Measurements from ENCODE around the gene TPM1.
"Not testable (repeated sequence)": the region's sequence is repeated elsewhere in the genome, so short reads cannot be mapped to it uniquely, and the experiment has no call there.

TPM1 gene

DNA sequence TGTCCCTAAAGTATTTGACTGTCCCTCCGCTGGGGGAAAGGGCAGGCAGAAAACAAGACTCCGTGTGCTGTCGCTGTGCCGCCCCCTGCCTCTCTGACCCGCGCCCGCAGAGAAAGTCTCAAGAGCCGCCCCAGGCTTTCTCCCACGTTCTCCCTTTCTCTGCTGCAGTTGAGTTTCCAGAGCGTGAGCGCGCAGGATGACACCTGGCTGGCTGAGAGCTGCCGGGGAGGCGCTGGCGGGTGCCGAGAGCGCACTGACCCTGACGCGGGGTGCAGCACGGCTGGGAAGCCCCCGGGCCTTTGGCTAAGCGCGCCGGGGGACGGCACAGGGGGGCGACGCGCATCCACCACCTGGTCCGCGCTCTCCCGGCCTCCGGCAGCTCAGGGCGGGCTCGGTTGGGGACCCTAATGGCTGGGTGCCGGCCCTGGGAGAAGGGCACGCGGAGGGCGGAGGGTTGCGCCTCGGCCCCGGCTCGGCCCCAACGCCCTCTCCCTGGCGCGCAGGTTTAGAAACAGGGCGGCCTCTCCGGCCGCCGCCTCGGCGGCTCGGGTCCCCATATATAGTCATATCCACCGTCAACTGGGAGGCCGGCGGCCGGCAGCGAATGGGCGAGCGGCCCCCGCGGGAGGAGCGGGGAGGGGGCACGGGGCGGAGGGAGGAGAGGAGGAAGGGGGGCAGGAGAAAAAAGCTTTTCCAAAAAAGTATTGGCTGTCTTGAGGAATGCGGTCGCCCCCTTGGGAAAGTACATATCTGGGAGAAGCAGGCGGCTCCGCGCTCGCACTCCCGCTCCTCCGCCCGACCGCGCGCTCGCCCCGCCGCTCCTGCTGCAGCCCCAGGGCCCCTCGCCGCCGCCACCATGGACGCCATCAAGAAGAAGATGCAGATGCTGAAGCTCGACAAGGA lies at the start of gene TPM1:
Gene TPM1 (plus strand): TSS at position 774 of the 903 bp plus-strand sequence. CDS start 83 bp downstream, at position 857.
- DNase-seq, result no peak

DNA sequence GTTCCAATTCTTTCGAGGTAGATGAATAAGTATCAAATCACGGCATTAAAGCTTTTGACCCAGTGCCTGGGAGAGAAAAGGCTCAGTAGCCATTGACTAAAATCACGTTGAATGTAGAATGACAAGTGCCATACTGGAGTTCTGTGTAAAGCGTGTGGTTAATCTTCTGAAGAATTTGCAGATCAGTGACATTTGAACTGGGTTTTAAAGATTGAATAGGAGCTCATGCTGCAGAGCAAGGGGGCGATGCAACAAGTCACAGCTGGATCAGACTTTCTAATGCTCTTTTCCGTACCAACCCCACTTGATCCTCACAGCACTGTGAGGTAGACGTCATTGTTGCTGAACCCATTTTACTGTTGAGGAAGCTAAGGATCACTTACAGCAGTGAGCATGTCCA lies 49.5 kb upstream of the TPM1 start:
- DNase-seq, result no peak

DNA sequence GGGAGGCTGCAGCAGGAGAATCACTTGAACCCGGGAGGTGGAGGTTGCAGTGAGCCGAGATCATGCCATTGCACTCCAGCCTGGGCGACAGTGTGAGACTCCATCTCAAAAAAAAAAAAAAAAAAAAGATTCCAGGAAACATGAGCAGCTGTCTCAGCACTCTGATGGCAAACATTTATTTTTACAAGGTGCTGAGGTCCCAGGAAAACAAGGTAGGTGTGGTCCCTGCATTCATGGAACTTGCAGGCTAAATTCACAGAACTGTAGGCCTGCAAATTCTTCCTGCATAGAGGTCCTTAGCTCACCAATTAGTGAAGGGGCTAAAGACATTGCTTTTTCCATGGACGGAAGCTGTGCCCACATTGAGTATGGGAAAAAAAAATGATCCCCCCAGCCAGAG lies 48.9 kb upstream of the TPM1 start:
- not testable (repeated sequence) for DNase-seq

DNA sequence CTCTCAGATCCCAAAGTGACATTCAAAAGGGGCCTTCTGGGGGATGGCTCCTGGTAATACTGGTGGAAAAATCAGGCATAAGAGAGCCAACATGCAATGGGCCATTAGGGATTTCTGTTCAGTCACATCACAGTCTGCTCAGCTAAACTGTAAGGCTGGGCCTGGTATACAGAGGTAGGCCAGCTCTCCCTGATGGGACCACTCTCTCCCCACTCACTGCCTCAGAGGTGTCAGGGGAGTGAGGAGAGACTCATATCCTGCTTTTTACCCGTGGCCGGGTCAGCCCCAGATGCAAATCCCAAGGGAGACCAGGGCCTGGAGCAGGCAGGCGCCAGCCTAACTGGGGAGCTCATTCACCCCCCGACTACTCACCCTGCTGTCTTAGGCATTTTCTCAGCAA lies 48.1 kb upstream of the TPM1 start:
- DNase-seq, result no peak

DNA sequence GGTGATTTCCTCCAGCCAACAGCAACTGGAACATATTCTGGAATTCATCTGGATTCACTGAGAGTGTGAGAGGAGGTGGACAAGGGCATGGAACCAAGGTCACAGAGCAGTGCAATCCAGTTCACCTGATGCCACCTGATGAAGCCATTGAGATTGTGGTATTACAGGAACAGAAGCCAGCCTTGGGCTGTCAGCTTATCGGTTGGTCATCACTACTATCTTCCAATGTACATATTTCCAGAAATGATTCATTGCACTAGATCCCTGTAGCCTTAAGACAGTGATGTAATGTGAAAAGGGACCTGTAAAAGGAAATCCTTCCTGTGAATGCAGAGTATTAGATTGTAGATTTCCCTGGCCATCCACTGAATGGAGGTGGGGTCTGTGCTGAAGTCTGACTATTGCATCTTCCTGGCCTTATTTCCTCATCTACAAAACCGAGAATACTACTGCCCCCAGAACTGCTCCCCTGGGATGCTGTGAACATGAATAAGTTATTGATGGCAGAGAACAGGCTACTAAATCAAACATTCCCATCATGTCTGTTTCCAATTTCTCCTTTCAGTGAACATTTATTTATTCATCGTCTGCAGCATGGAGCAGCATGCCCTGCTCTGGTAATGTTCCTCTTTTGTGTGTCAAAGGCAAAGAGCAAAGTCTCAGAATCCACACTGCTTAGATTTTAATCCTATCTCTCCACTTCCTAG lies 47.4 kb upstream of the TPM1 start:
- no peak for DNase-seq

DNA sequence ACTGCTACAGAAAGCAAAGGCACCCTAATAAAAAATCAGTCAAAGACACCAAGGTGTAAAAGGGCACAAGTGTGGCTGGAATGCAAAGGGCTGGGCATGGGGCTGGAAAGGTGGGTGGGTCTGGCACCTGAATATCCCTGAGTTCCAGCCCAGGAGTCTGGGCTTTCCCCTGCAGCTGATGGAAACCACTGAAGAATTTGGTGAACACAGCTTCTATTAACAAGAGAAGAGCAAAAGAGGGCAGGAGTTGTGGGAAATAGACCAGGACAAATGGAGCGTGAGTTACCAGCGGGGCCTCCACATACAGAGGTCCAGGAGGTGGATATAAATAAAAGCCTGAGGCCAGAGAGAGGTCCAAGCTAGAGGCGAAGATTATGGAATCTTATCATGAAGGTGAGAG lies 45.1 kb upstream of the TPM1 start:
- no peak for DNase-seq

DNA sequence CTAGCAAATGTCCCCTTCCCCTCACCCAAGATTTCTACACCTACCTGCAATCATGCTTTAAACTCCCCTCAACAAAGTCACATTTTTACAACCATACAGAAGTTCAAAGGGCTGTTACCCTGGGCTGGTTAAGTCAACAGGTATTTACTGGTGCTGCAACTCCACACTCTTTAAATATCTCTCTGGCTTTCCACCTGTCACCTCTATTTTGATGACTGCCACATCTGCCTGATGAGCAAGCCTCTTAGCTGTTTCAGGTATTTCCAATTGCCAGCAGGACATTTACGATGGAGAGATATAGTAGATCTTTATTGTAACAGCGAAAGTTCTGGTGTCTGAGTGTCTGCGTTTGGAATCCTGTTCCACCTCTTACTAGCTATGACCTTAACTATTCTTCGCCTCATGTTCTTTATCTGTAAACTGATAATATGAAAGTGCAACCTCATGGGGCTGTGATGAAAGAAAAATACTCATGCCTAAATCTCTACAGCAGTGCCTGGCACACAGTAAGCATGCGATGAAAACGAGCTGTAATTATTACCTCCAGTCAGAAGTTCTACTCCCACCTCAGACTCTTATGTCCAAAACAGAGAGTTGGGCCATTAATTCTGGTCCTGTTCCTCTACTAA lies 44.2 kb upstream of the TPM1 start:
- DNase-seq, result no peak

DNA sequence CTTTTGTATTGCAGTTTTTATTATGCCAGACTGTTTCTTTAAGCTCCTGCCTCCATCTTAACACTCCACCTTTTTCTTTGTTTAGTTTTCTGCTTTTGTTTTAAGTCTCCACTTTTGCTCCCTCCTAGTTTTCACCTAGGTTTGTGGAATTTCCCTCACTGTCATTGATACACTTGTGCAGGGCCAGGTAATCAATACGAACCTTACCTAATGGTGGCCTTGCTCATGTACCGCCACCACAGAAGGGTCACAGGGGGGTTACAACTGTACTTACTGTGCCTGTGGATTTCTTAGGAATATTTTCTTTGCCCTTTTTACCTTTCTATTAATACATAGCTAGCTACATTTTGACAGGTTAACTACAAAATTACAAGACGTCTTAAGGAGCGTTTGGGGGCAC lies 43.4 kb upstream of the TPM1 start:
- DNase-seq, result no peak

DNA sequence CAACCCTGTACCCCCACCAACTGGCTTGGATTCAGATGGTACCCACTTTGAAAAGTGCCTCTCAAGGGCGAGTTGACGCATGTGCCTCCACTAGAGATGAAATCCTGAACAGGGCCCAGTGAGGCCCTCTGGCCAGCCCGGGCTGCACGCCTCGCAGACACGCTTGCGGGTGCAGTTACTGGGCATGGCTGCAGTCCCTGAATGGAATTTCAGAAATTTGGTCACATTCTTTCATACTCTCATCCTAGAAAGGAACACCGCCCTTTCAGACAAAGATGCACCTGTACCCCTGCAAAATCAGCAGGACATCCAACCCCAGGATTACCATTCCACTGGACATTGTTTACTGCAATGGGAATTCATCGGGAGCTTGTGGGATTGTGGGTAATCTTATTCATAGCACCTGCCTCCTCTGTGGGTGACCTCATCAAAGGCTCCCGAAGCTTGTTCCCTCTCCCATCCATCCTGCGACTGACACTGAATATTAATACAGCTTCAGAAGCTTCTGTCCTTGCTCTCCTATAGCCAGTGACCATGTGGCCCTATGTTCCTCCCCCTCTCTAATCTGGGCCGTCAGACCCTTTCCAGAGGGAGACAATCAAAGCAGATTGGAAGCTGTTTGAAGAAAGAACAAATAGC lies 42.5 kb upstream of the TPM1 start:
- no peak for DNase-seq

DNA sequence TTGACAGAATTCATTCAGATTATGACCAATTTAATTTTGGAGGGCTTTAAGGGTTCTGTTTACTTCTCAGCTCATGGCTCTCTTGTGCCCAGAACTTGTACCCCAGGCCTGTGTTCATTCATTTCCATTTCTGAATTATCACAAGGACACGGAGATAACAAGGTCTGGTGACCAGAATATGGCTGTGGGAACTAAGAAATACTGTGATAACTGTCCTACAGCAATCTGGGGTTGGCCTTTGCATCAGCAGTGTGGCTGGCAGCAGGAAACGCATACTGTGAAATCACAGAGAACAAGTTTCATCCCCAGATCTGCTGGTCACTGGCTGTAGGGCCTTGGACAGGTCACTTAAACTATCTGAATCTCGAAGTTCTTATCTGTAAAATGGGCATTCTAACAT lies 41.8 kb upstream of the TPM1 start:
- DNase-seq, result no peak

DNA sequence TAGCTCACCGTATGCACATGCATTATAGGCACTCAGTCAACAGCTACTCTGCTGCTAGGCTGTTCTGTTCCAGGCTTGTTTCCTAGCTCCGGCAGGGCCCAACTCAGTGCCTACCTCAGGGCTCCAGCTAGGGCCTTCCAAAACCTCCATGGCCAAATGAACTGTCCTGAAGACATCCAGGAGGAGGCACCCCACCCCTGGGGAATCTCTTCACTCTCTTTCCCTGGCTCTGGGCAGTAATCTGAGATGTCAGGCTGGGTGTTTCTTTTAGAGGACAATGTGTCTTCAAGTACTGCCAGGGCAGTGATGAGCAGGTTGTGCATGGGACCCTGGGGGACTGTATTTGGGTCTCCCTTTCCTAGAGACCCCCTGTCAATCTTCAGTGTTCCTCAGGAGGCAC lies 38.3 kb upstream of the TPM1 start:
- DNase-seq, result no peak

DNA sequence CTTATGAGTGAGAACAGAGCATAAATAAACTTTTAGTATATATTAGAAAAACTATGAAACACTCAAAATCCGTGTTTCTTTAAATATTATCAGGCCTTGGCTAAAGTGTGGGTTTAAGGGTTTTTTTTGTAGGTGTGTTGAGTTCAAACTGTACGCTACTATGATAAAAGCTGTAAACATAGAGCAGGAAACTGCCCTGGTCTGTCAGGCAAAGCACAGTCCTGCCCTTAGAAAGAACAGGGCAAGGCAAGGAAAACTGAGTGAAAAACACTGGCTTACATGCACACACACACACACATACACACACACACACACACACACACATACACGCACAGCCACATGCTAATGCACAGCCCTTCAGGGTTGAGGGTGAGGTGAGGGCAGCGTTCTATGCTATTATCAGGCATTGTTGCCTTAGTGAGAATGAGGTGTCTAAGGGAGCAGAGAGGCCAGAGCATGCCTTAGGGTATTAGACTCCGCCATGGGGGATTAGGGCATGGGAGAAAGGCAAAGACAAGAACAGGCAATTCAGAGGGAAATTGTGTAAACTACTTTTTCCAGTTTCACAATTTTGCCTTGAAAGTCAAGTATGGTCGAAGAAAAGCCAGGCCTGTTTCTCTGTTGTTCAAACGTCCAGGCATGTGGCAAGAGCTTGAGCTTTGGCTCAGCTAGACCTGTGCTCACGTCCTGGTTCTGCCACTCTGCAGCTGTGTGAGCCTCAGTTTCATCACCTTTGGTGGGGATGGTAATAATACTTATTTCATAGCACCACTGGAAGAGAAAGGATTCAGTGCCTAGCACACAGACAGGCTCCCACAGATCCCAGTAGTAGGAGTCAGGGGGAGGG lies 36.3 kb upstream of the TPM1 start:
- no peak for DNase-seq

DNA sequence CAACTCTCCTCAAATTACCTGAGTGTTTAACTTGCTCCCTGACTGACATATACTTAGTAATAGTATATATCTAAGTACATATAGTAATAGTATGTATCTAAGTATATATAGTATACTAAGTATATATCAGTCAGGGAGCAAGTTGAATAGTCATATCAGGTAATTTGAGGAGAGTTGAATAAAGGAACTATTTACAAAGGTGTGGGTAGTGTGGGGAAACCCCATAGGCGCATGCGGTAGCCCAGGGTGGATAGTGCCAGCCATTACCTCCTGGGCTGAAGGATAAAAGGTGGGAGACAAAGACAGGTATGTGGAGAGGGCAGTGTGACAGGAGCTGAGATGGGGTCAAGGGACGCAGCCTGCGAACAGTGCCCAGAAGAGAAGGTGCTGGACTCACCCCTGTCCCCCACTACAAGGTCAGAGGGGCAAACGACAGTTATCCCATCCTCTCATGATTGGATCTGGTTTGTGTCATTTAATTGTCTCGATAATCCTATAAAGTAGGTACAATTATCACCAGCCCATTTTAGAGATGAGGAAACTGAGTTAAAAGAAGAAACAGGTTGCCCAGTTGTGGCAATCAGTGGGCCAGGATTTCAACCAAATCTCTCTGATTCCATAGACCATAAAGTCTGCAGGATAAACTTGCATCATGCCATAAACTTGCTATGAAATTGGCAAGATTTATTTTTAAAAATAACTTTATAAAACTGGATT lies 34.1 kb upstream of the TPM1 start:
- DNase-seq, result no peak

DNA sequence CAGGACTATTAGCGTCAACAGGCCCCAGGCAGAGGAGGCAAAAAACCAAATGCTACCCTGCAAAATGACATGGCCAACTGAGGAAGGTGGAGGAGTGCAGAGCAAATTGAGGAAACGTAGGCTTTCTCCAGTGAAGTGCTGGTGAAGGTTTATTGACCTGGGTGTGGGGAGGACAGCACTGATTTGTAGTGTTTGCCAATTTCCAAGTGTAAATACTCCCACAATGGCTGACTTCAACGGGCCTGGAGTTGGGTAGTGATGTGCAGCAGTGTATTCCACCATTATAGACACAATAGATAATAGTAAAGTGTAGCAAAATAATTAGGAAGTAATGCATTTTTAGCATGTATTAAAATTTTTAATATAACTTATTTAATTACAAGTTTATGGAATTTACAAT lies 32.2 kb upstream of the TPM1 start:
- no peak for DNase-seq

DNA sequence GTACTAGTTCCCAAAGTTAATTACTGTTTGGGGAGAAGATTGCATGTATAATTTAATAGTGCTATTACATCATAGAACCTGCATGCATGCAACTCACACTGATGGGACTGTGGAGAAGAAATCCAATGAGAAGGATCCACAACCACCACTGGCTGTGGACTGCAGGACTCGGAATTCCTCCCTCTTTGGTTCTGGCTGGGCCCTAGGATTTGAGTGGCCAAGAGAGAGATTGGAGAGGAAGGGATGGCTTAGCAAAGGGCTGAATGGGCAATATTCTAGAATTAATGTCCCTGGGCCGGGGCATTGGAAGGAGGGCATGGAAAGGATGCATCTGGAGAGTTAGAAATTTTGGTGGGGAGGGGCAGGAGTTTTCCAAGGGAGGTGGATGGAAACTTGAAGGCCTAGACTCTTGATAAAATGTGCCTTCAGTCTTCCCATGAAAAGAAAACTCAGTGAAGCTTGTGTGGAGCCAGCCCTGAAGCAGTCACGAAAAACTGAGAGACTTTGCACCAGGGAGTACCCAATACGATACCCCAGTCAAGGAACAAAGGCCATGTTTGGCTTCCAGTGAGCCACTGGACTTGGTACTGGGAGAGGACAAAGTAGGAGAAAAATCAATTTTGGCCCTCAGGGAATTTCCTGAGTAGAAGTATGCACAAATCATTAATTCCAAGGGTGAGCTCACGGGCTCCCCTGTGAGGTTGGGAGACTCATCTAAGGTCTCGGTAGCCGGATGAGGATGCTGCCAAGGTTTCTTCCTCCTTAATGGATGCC lies 31.4 kb upstream of the TPM1 start:
- DNase-seq, result no peak

DNA sequence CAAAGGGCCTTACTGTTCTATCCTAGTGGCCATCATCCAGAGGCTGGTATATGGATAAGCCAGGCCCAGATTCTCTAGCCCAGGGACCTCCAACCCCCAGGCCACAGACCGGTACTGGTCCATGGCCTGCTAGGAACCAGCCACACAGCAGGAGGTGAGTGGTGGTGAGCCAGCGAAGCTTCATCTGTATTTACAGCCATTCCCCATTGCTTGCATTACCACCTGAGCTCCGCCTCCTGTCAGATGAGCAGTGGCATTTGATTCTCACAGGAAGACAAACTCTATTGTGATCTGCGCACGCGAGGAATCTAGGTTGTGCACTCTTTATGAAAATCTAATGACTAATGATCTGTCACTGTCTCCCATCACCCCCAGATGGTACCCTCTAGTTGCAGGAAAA lies 30.1 kb upstream of the TPM1 start:
- no peak for DNase-seq

DNA sequence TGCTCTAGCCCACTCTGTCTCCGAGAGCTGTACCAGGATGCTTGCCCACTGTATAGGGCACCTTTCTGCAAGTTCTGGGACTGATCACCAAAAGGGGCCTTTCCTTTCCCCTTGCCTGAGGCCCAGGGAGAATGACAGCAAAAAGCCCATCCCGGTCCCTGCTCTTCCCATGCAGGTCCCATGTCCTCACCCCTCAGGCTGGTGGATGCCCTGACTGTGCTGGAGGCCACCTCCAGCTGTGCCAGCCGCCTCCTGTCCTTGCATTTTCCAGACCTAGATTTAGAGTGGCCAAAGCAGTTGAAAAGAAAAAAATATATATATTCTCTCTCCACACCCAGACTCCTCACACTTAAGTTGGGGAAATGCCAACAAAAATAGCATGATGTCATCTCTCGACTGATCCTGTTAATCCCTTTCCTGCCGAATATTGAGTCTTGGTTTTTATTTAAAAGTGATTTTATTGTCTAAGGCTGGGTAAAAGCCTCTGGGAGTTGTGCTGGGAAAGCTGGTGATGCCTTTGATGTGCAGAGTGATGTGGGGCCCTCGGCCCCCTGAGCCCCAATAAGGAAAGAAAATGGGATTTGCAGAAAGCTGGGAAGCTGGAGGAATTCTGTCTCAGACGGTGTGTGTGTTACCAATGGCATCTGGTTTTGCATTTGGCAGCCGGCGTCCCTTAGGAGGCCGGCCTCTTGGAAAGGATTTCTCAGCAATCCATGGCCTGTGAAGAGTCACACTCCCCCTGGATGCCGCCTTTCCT lies 29.3 kb upstream of the TPM1 start:
- DNase-seq, result no peak

DNA sequence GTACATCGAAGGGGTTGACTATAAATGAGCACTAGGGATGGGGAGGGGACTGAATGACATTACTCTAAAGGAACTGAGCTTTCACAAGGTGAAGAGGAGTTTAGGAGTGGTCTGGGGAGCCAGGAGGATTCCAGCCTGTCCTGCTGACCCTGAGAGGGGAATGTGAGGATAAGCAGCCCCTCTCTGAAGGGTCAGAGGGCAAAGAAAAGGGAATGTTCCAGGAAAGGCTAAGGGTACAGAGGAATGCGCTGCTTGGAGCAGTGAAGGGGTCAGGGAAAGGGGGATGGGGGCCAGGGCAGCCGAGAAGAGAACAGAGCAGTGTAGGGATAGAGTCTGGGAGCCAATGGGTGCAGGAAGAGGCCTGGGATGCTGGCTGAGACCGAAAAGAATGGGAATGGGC lies 28.0 kb upstream of the TPM1 start:
- DNase-seq, result no peak

DNA sequence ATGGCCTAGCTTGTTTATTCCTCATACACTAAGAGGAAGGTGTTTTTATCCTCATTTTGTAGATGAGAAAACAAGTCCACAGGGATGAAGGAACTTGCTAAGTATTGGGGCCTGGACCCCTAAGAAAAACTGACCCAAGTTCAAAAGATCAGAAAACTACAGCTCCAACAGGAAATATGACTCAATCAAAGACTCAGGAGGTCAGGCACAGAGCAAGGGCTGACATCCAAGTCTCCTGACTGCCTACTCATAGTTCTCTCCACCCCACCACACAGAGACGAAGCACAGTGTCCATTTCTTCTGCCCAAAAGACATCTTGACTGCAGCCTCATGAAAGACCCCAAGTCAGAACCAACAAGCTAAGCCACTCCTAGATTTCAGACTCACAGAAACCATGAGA lies 26.9 kb upstream of the TPM1 start:
- no peak for DNase-seq

DNA sequence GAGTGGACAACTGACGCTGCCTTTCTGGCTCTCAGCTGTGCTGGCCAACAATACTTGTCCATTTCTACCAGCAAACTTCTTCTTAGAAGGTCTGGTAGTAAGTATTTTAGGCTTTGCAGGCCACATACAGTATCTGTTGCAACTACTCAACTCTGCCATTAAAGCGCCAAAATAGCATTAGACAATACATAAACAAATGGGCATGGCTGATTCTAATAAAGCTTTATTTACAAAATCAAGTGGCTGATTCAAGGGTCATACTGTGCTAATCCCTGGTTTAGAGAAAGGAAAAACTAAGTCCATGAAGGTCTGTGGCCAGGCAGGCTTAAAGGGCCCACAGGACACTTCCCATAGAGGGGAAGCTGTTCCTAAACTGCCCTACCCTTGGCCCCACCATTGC lies 26.3 kb upstream of the TPM1 start:
- DNase-seq, result no peak

Data from cerebellar nuclear complex (tissue), 1 donor.